KMS-11 (cell line): ENCODE measurements around the gene RUVBL2.

Source experiments
- H2AFZ ChIP-seq: fragments of 200-600 bp; sonication (generic); 2 replicates; pipeline ENCODE4 v1.6.1; 2016; ENCODE audit warnings: antibody characterized with exemption, mixed run types, low read depth
- H3K27ac ChIP-seq: fragments of 200-600 bp; sonication (generic); 2 replicates; pipeline ENCODE4 v1.6.1; 2016; ENCODE audit warnings: mild to moderate bottlenecking, mixed run types
- H3K27me3 ChIP-seq: fragments of 200-600 bp; sonication (generic); 2 replicates; pipeline ENCODE4 v1.6.1; 2017; ENCODE audit warnings: mild to moderate bottlenecking, low read depth, mixed run types, moderate library complexity; ENCODE audit not compliant: insufficient read depth
- H3K36me3 ChIP-seq: fragments of 200-600 bp; sonication (generic); 2 replicates; pipeline ENCODE4 v1.6.1; 2017; ENCODE audit warnings: mild to moderate bottlenecking, mixed run types; ENCODE audit not compliant: insufficient read depth
- H3K4me1 ChIP-seq: fragments of 200-600 bp; sonication (generic); 2 replicates; pipeline ENCODE4 v1.6.1; 2016; ENCODE audit warnings: mild to moderate bottlenecking, low read depth, mixed run types; ENCODE audit not compliant: poor library complexity, severe bottlenecking
- H3K4me2 ChIP-seq: fragments of 200-600 bp; sonication (generic); 2 replicates; pipeline ENCODE4 v1.7.0; 2016; ENCODE audit warnings: mild to moderate bottlenecking, mixed run types
- H3K4me3 ChIP-seq: fragments of 200-600 bp; sonication (generic); IDR thresholded peaks from 2 replicates; pipeline ENCODE4 v1.6.1; 2017; ENCODE audit warnings: low read depth, low read length, mixed read lengths; ENCODE audit not compliant: insufficient read depth
- H3K79me2 ChIP-seq: fragments of 200-600 bp; sonication (generic); 2 replicates; pipeline ENCODE4 v1.6.1; 2016; ENCODE audit warnings: low read depth, mixed run types; ENCODE audit not compliant: insufficient read depth
- H3K9ac ChIP-seq: fragments of 200-600 bp; sonication (generic); 2 replicates; pipeline ENCODE4 v1.6.1; 2016; ENCODE audit warnings: mild to moderate bottlenecking, mixed run types
- H4K20me1 ChIP-seq: fragments of 200-600 bp; sonication (generic); 2 replicates; pipeline ENCODE4 v1.6.1; 2016; ENCODE audit warnings: mild to moderate bottlenecking, mixed run types; ENCODE audit not compliant: insufficient read depth
- CTCF ChIP-seq: fragments of 200-600 bp; sonication (generic); conservative IDR thresholded peaks from 2 replicates; pipeline ENCODE4 v1.6.1; 2017; ENCODE audit warnings: low read depth, mild to moderate bottlenecking, antibody characterized with exemption, low read length, moderate library complexity, mixed read lengths

Gene RUVBL2

GRCh38 chr19:48992581-48993174, 1.0 kb upstream of the RUVBL2 start:
- peak overlapping the region; percentile 100 for H3K4me2 ChIP-seq
- no peaks in the 10 kb centered on the region for H4K20me1 ChIP-seq
- H3K4me3 ChIP-seq = peak overlapping the region; percentile 60
- H3K79me2 ChIP-seq = peaks cover 61% of the 10 kb centered on the region
- H3K4me1 ChIP-seq = peaks cover 28% of the 10 kb centered on the region
- H3K27ac ChIP-seq = peak overlapping the region; percentile 52
- no peaks in the 10 kb centered on the region for H3K36me3 ChIP-seq
- no peaks in the 10 kb centered on the region for H3K27me3 ChIP-seq
- H3K9ac ChIP-seq = peak overlapping the region; percentile 69; the same call in 1 of the 2 replicates
- H2AFZ ChIP-seq = peak overlapping the region; percentile 66
- no peak for TF ChIP-seq CTCF

- H3K79me2 ChIP-seq = peaks cover 69% of the 10 kb centered on the region
- H3K4me3 ChIP-seq = no peak overlapping the region
- peaks cover 31% of the 10 kb centered on the region for H3K4me1 ChIP-seq
- no peak for TF ChIP-seq CTCF
- no peaks in the 10 kb centered on the region for H3K27me3 ChIP-seq
- H3K4me2 ChIP-seq = peak overlapping the region; percentile 98
- H3K36me3 ChIP-seq = no peaks in the 10 kb centered on the region
- H3K9ac ChIP-seq = peak overlapping the region; percentile 81
- H3K27ac ChIP-seq = peak overlapping the region; percentile 73
- no peaks in the 10 kb centered on the region for H4K20me1 ChIP-seq
- peak overlapping the region; percentile 53 for H2AFZ ChIP-seq
Observed at GRCh38 chr19:48994035-48994386, 324 bp downstream of the RUVBL2 start.

- no peak overlapping the region for H3K27ac ChIP-seq
- no peak overlapping the region for H3K4me2 ChIP-seq
- peak; percentile 76 for TF ChIP-seq CTCF
- H3K36me3 ChIP-seq = no peaks in the 10 kb centered on the region
- H4K20me1 ChIP-seq = no peaks in the 10 kb centered on the region
- no peak overlapping the region for H3K9ac ChIP-seq
- H2AFZ ChIP-seq = no peak overlapping the region
- no peak overlapping the region for H3K4me3 ChIP-seq
- H3K4me1 ChIP-seq = peaks cover 26% of the 10 kb centered on the region
- H3K27me3 ChIP-seq = no peaks in the 10 kb centered on the region
- H3K79me2 ChIP-seq = peaks cover 53% of the 10 kb centered on the region
Observed at GRCh38 chr19:48997972-48998371, 4.3 kb downstream of the RUVBL2 start.

- peaks cover 43% of the 10 kb centered on the region for H3K79me2 ChIP-seq
- no peaks in the 10 kb centered on the region for H3K36me3 ChIP-seq
- TF ChIP-seq CTCF = peak; percentile 52
- no peaks in the 10 kb centered on the region for H4K20me1 ChIP-seq
- H3K4me1 ChIP-seq = peaks cover 23% of the 10 kb centered on the region
- no peak overlapping the region for H3K27ac ChIP-seq
- H2AFZ ChIP-seq = no peak overlapping the region
- no peak overlapping the region for H3K4me3 ChIP-seq
- H3K27me3 ChIP-seq = no peaks in the 10 kb centered on the region
- no peak overlapping the region for H3K9ac ChIP-seq
- no peak overlapping the region for H3K4me2 ChIP-seq
Observed at GRCh38 chr19:48999481-49000325, 6.0 kb downstream of the RUVBL2 start.
